HCT116 (cell line): ENCODE results near the gene MTFR1L. TPM values are rescaled to one million over a fixed set of nuclear protein-coding genes. Genes with fewer than 3 reads are reported as not detected.

Experiments
- ATAC-seq: fragments of 200-7000 bp; cut with Tn5 transposase; 2 replicates; pipeline ENCODE4 v1.9.1; 2020; ENCODE audit warnings: mild to moderate bottlenecking, moderate library complexity
- BruUV-seq: library from RNA; stranded (reverse); fragments of 400-500 nt; replicated peaks from 2 replicates; lab custom pipeline; 2021; lab: Mats Ljungman, UMichigan
- CTCF ChIA-PET: fragments of 300-600 bp; sonication (Branson Sonifier 250); formaldehyde crosslinking; loops from one replicate; lab custom pipeline; 2021; ENCODE audit warnings: antibody characterized with exemption; lab: Charles Lee
- POLR2A ChIA-PET: fragments of 300-600, 350-600 bp; sonication (Branson Sonifier 250); formaldehyde crosslinking; loops from one replicate; lab custom pipeline; 2021; ENCODE audit warnings: antibody characterized with exemption; lab: Charles Lee
- RAD21 ChIA-PET, 2 experiments: fragments of 300-600 bp; sonication (Branson Sonifier 250); formaldehyde crosslinking; loops; one replicate each; lab custom pipeline; 2023; ENCODE audit warnings: low total read pairs in 2 of 2; ENCODE audit not compliant: uncharacterized antibody in 2 of 2, unreplicated experiment in 2 of 2, low non-redundant PET in 1 of 2; lab: Charles Lee
- DNase-seq: peaks from one replicate; pipeline ENCODE4 v3.0.0-alpha.2; 2010; ENCODE audit warnings: low read depth, low spot score
- H2AFZ ChIP-seq: fragments of 200-600 bp; shearing (Covaris generic), sonication (generic); 2 replicates; pipeline ENCODE4 v1.6.1; 2017; ENCODE audit warnings: low read depth, mixed run types, mixed read lengths, antibody characterized with exemption, low read length; ENCODE audit not compliant: poor library complexity, severe bottlenecking
- H3K27ac ChIP-seq: 2 replicates; pipeline ENCODE4 v1.5.1; 2012; ENCODE audit warnings: low read depth, low read length
- H3K27me3 ChIP-seq: fragments of 200-600 bp; sonication (generic); 2 replicates; pipeline ENCODE4 v1.6.1; 2016; ENCODE audit warnings: mixed run types, low read length, mixed read lengths; ENCODE audit not compliant: insufficient read depth
- H3K36me3 ChIP-seq, 2 experiments: fragments of 200-500 bp in 1 of 2; fragments of 200-600 bp in 1 of 2; sonication (Bioruptor generic) in 1 of 2; sonication (generic) in 1 of 2; 2 replicates each; pipeline versions ENCODE4 v1.5.1 to v1.6.1; 2014 to 2016; ENCODE audit warnings: low read length in 2 of 2, inconsistent platforms in 1 of 2, mixed read lengths in 1 of 2, mixed run types in 1 of 2; ENCODE audit not compliant: insufficient read depth in 2 of 2, control insufficient read depth in 1 of 2
- H3K4me1 ChIP-seq, 2 experiments: fragments of 200-600 bp in 1 of 2; sonication (generic) in 1 of 2; 2 replicates each; pipeline versions ENCODE4 v1.5.1 to v1.6.1; 2012 to 2017; ENCODE audit warnings: low read length in 2 of 2, inconsistent platforms in 1 of 2, mild to moderate bottlenecking in 1 of 2, mixed read lengths in 1 of 2, mixed run types in 1 of 2, moderate library complexity in 1 of 2; ENCODE audit not compliant: insufficient read depth in 2 of 2, control insufficient read depth in 1 of 2
- H3K4me2 ChIP-seq: fragments of 200-600 bp; sonication (generic); 2 replicates; pipeline ENCODE4 v1.6.1; 2017; ENCODE audit warnings: mixed run types, low read length, mixed read lengths
- H3K4me3 ChIP-seq, 2 experiments: fragments of 200-600 bp in 1 of 2; sonication (generic) in 1 of 2; replicated peaks in 1 of 2; 2 replicates each; pipeline ENCODE4 v1.5.1; 2011 to 2016; ENCODE audit warnings: low read length in 2 of 2, control low read depth in 1 of 2, low read depth in 1 of 2, mild to moderate bottlenecking in 1 of 2, mixed read lengths in 1 of 2, mixed run types in 1 of 2
- H3K79me2 ChIP-seq: fragments of 200-600 bp; sonication (generic); 2 replicates; pipeline ENCODE4 v1.6.1; 2017; ENCODE audit warnings: mild to moderate bottlenecking, mixed run types, low read length, moderate library complexity, mixed read lengths; ENCODE audit not compliant: insufficient read depth
- H3K9ac ChIP-seq: fragments of 200-600 bp; sonication (generic); 2 replicates; pipeline ENCODE4 v1.6.1; 2016; ENCODE audit warnings: low read length, mixed read lengths
- H3K9me2 ChIP-seq: fragments of 200-600 bp; sonication (generic), shearing (Covaris generic); 2 replicates; pipeline ENCODE4 v1.6.1; 2017; ENCODE audit warnings: mixed run types, mild to moderate bottlenecking, moderate library complexity; ENCODE audit not compliant: insufficient read depth
- H3K9me3 ChIP-seq, 2 experiments: fragments of 200-500 bp in 1 of 2; fragments of 200-600 bp in 1 of 2; sonication (Bioruptor generic) in 1 of 2; sonication (generic) in 1 of 2; 2 replicates each; pipeline ENCODE4 v1.6.1; 2014 to 2017; ENCODE audit warnings: low read length in 2 of 2, mixed read lengths in 2 of 2, inconsistent platforms in 1 of 2, low read depth in 1 of 2, mild to moderate bottlenecking in 1 of 2, mixed run types in 1 of 2, moderate library complexity in 1 of 2; ENCODE audit not compliant: control insufficient read depth in 1 of 2, insufficient read depth in 1 of 2
- H4K20me1 ChIP-seq: fragments of 200-600 bp; sonication (generic), shearing (Covaris generic); 2 replicates; pipeline ENCODE4 v1.6.1; 2017; ENCODE audit warnings: mixed run types, mild to moderate bottlenecking, moderate library complexity; ENCODE audit not compliant: insufficient read depth
- CEBPB ChIP-seq: IDR thresholded peaks from 2 replicates; pipeline ENCODE4 v1.6.1; 2012; ENCODE audit warnings: low read depth
- ELF1 ChIP-seq: IDR thresholded peaks from 2 replicates; pipeline ENCODE4 v1.6.1; 2012; ENCODE audit warnings: low read depth, borderline replicate concordance
- EZH2phosphoT487 ChIP-seq: fragments of 200-600 bp; IDR thresholded peaks from 2 replicates; pipeline ENCODE4 v1.6.1; 2018; ENCODE audit warnings: antibody characterized with exemption, borderline replicate concordance
- FOSL1 ChIP-seq: IDR thresholded peaks from 2 replicates; pipeline ENCODE4 v1.6.1; 2012; ENCODE audit warnings: low read depth
- JUND ChIP-seq: IDR thresholded peaks from 2 replicates; pipeline ENCODE4 v1.6.1; 2012
- RAD21 ChIP-seq: IDR thresholded peaks from 2 replicates; pipeline ENCODE4 v1.6.1; 2012; ENCODE audit warnings: low read depth, mild to moderate bottlenecking
- TCF7L2 ChIP-seq: IDR thresholded peaks from 2 replicates; pipeline ENCODE4 v1.7.0; 2011; ENCODE audit warnings: borderline replicate concordance, inconsistent platforms; ENCODE audit not compliant: insufficient read depth, insufficient read length; ENCODE audit errors: extremely low read depth
- YY1 ChIP-seq: IDR thresholded peaks from 2 replicates; pipeline ENCODE4 v1.6.1; 2011; ENCODE audit warnings: low read length, low read depth, moderate library complexity, mild to moderate bottlenecking; ENCODE audit not compliant: insufficient replicate concordance; ENCODE audit errors: extremely low read depth
- ZBTB33 ChIP-seq: IDR thresholded peaks from 2 replicates; pipeline ENCODE4 v1.6.1; 2011; ENCODE audit warnings: mild to moderate bottlenecking, low read length, moderate library complexity; ENCODE audit not compliant: insufficient replicate concordance; ENCODE audit errors: extremely low read depth
- intact Hi-C: fragments of 100-400 bp; cut with micrococcal nuclease; formaldehyde crosslinking; loops from 2 replicates; pipeline ENCODE4 v1.10.0; 2022
- total RNA-seq: library from RNA; stranded (reverse); gene quantifications from one replicate; pipeline ENCODE4 v1.2.1, GENCODE V29; 2021; ENCODE audit not compliant: unreplicated experiment
- TF ChIP-seq, protein P1 (sequence below), 3 experiments: fragments of 200-600 bp in 1 of 3; sonication (generic) in 1 of 3; IDR thresholded peaks in 2 of 3; conservative IDR thresholded peaks in 1 of 3; 2 replicates each; pipeline ENCODE4 v1.5.1; 2012 to 2017; ENCODE audit warnings: low read depth in 2 of 3, low read length in 2 of 3, antibody characterized with exemption in 1 of 3, borderline replicate concordance in 1 of 3, control low read depth in 1 of 3, mild to moderate bottlenecking in 1 of 3, mixed read lengths in 1 of 3, mixed run types in 1 of 3, moderate library complexity in 1 of 3; ENCODE audit not compliant: insufficient read depth in 1 of 3

The MTFR1L gene
- total RNA-seq, 1 experiment from 2014 or later, result 35.8 TPM

- Histone ChIP-seq H3K9ac (no peak overlapping the region), H2AFZ (no peak overlapping the region), H3K4me1 (no peaks in the 10 kb centered on the region; a peak in 1 of 4 replicates), H3K27me3 (no peaks in the 10 kb centered on the region), H3K4me3 (no peak overlapping the region), H4K20me1 (no peaks in the 10 kb centered on the region; the same call in 1 of the 2 replicates), H3K9me3 (no peaks in the 10 kb centered on the region), H3K9me2 (no peaks in the 10 kb centered on the region), H3K36me3 (no peaks in the 10 kb centered on the region; a peak in 1 of 4 replicates), H3K79me2 (peaks cover 99% of the 10 kb centered on the region), H3K4me2 (no peak overlapping the region), H3K27ac (no peak overlapping the region)
- DNase-seq (no peak), ATAC-seq (no peak)
- intact Hi-C loops, result no loop called here
- CTCF ChIA-PET, result interaction anchor here (0.9 kb wide), 1 partner anchor 11 kb away, joined by 5 read pairs; no protein-coding TSS in a partner anchor
- no TSS peak for BruUV-seq
- RAD21 ChIA-PET, result no interaction called here
- TF ChIP-seq JUND, result no peak
- no peak for TF ChIP-seq TCF7L2
- TF ChIP-seq YY1, result no peak
- TF ChIP-seq ZBTB33, result no peak
- TF ChIP-seq ELF1, result no peak
- no peak for TF ChIP-seq CEBPB
- no peak for TF ChIP-seq FOSL1
- TF ChIP-seq RAD21, result no peak
- no peak for TF ChIP-seq EZH2phosphoT487
- TF ChIP-seq, protein P1, sequence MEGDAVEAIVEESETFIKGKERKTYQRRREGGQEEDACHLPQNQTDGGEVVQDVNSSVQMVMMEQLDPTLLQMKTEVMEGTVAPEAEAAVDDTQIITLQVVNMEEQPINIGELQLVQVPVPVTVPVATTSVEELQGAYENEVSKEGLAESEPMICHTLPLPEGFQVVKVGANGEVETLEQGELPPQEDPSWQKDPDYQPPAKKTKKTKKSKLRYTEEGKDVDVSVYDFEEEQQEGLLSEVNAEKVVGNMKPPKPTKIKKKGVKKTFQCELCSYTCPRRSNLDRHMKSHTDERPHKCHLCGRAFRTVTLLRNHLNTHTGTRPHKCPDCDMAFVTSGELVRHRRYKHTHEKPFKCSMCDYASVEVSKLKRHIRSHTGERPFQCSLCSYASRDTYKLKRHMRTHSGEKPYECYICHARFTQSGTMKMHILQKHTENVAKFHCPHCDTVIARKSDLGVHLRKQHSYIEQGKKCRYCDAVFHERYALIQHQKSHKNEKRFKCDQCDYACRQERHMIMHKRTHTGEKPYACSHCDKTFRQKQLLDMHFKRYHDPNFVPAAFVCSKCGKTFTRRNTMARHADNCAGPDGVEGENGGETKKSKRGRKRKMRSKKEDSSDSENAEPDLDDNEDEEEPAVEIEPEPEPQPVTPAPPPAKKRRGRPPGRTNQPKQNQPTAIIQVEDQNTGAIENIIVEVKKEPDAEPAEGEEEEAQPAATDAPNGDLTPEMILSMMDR (IDR thresholded peaks at IDR 0.05 in 2 of 3, conservative IDR thresholded peaks at IDR 0.05 in 1 of 3; ENCODE audit: borderline replicate concordance in 1 of 3, insufficient read depth in 1 of 3, low read depth in 2 of 3, low read length in 2 of 3), result no peak
- POLR2A ChIA-PET, result interaction anchor here (1.0 kb wide), 1 partner anchor 43 kb away, joined by 3 read pairs; no protein-coding TSS in a partner anchor
Observed at GRCh38 chr1:25847929-25848328, 28.2 kb downstream of the MTFR1L start.
